Lung (tissue), 12 donors: ENCODE data around the gene PSMD7. TPM values are rescaled to one million over a fixed set of nuclear protein-coding genes. Genes with fewer than 3 reads are reported as not detected.
A peak's percentile ranks its signal among the peaks of the same experiment; 100 is the strongest.

ENCODE experiments used
- ATAC-seq: fragments of 200-7000 bp; cut with Tn5 transposase; one replicate; pipeline ENCODE4 v1.9.1; 2020; ENCODE audit warnings: moderate number of reproducible peaks; ENCODE audit not compliant: insufficient read depth, low FRiP score
- DNase-seq, 3 donors: peaks; one replicate each; pipeline ENCODE4 v3.0.0-alpha.2; 2013 to 2017
- H3K27ac ChIP-seq, 2 donors: one replicate each; pipeline ENCODE4 v1.5.1; 2013; ENCODE audit warnings: mild to moderate bottlenecking in 2 of 2, moderate library complexity in 2 of 2, control low read depth in 1 of 2, inconsistent platforms in 1 of 2, low read depth in 1 of 2, low read length in 1 of 2
- H3K27me3 ChIP-seq, 3 donors: one replicate each; pipeline ENCODE4 v1.5.1; 2013; ENCODE audit warnings: low read length in 2 of 3; ENCODE audit not compliant: control insufficient read depth in 3 of 3, insufficient read depth in 3 of 3
- H3K36me3 ChIP-seq, 4 donors: one replicate each; pipeline ENCODE4 v1.5.1; 2013; ENCODE audit warnings: low read length in 4 of 4, mild to moderate bottlenecking in 1 of 4, moderate library complexity in 1 of 4; ENCODE audit not compliant: control insufficient read depth in 4 of 4, insufficient read depth in 4 of 4
- H3K4me1 ChIP-seq, 5 donors: one replicate each; pipeline ENCODE4 v1.5.1; 2013; ENCODE audit warnings: low read length in 5 of 5, mild to moderate bottlenecking in 2 of 5, moderate library complexity in 1 of 5; ENCODE audit not compliant: control insufficient read depth in 5 of 5, insufficient read depth in 5 of 5
- H3K4me3 ChIP-seq: one replicate; pipeline ENCODE4 v1.5.1; 2013; ENCODE audit warnings: mild to moderate bottlenecking, control low read depth, moderate library complexity
- H3K9ac ChIP-seq, 2 donors: one replicate each; pipeline ENCODE4 v1.5.1; 2013; ENCODE audit warnings: low read length in 2 of 2, control low read depth in 1 of 2; ENCODE audit not compliant: insufficient read depth in 1 of 2
- H3K9me3 ChIP-seq, 4 donors: one replicate each; pipeline ENCODE4 v1.5.1; 2013; ENCODE audit warnings: low read length in 3 of 4, mild to moderate bottlenecking in 1 of 4, moderate library complexity in 1 of 4; ENCODE audit not compliant: control insufficient read depth in 4 of 4, insufficient read depth in 3 of 4
- CTCF ChIP-seq: IDR thresholded peaks from 2 replicates; pipeline ENCODE4 v1.5.1; 2012; ENCODE audit warnings: mild to moderate bottlenecking; ENCODE audit errors: control extremely low read depth, extremely low read depth
- WGBS, 2 donors: extraction: QIAGEN DNeasy Blood & Tissue Kit; methylation state at CpG; one replicate each; pipeline ENCODE4 v1.1.7; 2013; 5-methylcytosine and 5-hydroxymethylcytosine counted together
- polyA plus RNA-seq, 2 donors: library from polyadenylated mRNA; stranded (reverse); fragments of 200-250 nt; gene quantifications; one replicate each; pipeline ENCODE4 v1.2.1, GENCODE V29; 2013
- total RNA-seq, 2 donors: library from RNA; depleted of rRNA in 1 of 2; stranded (reverse); fragments of >200 nt in 1 of 2; gene quantifications; one replicate each; pipeline ENCODE4 v1.2.1, GENCODE V29; 2014 to 2021
- donor health status: control.
- donor health status: control.
- donor health status: Bipolar disorder and iron deficiency.
- donor health status: healthy.
- donor health status: DM: yes; HTN: yes; CAD: no.

The PSMD7 gene
- total and polyA plus RNA-seq, 4 donors = 30.7 to 118 (median 58.7) TPM

- ATAC-seq = no peak
- no peak for TF ChIP-seq CTCF
- no peak for DNase-seq
- Histone ChIP-seq H3K9ac (no peak overlapping the region), H3K4me1 (peaks cover 0 to under 1% (median 0%) of the 10 kb centered on the region in 5 donors), H3K36me3 (no peaks in the 10 kb centered on the region), H3K27ac (no peak overlapping the region), H3K27me3 (no peaks in the 10 kb centered on the region), H3K4me3 (no peak overlapping the region), H3K9me3 (peaks cover 0 to 6% (median 3%) of the 10 kb centered on the region in 4 donors)
These were observed 6.3 kb upstream of the PSMD7 start for GRCh38 chr16:74290356-74290755.

- DNase-seq (no peak), ATAC-seq (no peak)
- Histone ChIP-seq H3K9me3 (peaks cover 0 to 6% (median 3%) of the 10 kb centered on the region in 4 donors), H3K36me3 (no peaks in the 10 kb centered on the region), H3K9ac (no peak overlapping the region), H3K4me3 (no peak overlapping the region), H3K27ac (no peak overlapping the region), H3K27me3 (no peaks in the 10 kb centered on the region), H3K4me1 (peaks cover 0 to 9% (median 0%) of the 10 kb centered on the region in 5 donors)
- TF ChIP-seq CTCF = no peak
- WGBS, 2 donors = 96 to 98% methylated on average over 5 of the region's 5 CpGs
These were observed 5.4 kb upstream of the PSMD7 start for GRCh38 chr16:74291176-74291575.

- ATAC-seq (no peak), DNase-seq (no peak)
- TF ChIP-seq CTCF = no peak
- Histone ChIP-seq H3K27me3 (no peaks in the 10 kb centered on the region), H3K9ac (no peak overlapping the region), H3K36me3 (peaks cover 0 to under 1% (median 0%) of the 10 kb centered on the region in 4 donors), H3K27ac (no peak overlapping the region), H3K4me3 (no peak overlapping the region), H3K9me3 (peaks cover 0 to 6% (median 3%) of the 10 kb centered on the region in 4 donors), H3K4me1 (peaks cover 0 to 9% (median 0%) of the 10 kb centered on the region in 5 donors)
- 95 to 100% methylated on average over 1 of the region's 1 CpG for WGBS, 2 donors
These were observed 4.9 kb upstream of the PSMD7 start for GRCh38 chr16:74291577-74292208.

- peak overlapping the region; percentile 37 for H3K4me3 ChIP-seq
- ATAC-seq (peak; percentile 3), DNase-seq (no peak)
- peak overlapping the region; percentile 84 to 91 for H3K9ac ChIP-seq
- no peak for TF ChIP-seq CTCF
- H3K27ac ChIP-seq = peak overlapping the region; percentile 84 to 97
- peaks cover 0 to 21% (median 9%) of the 10 kb centered on the region in 5 donors for H3K4me1 ChIP-seq
- no peaks in the 10 kb centered on the region for H3K27me3 ChIP-seq
- 0 to 1% methylated on average over 9 of the region's 9 CpGs for WGBS, 2 donors
- peaks cover 0 to 6% (median 3%) of the 10 kb centered on the region in 4 donors for H3K9me3 ChIP-seq
- peaks cover 5 to 19% (median 13%) of the 10 kb centered on the region in 4 donors for H3K36me3 ChIP-seq
These were observed 546 bp upstream of the PSMD7 start for GRCh38 chr16:74296104-74296431.
